ENCODE results near the gene ITM2B.

ITM2B gene

GRCh38 chr13:48317511-48318376 lies 84.7 kb downstream of the ITM2B start:
- no peak for DNase-seq (ENCODE audit: low read depth)
- TF ChIP-seq CTCF (IDR thresholded peaks at IDR 0.05; ENCODE audit: low read depth, low read length) (no peak), MAX (IDR thresholded peaks at IDR 0.05; ENCODE audit: low read depth, low read length) (no peak), POLR2A (IDR thresholded peaks at IDR 0.05; ENCODE audit: extremely low read depth, insufficient read length) (no peak), MYC (IDR thresholded peaks at IDR 0.05; ENCODE audit: low read depth, low read length) (no peak)
- H3K4me3 ChIP-seq (ENCODE audit: low read depth, low read length) = no peak overlapping the region

GRCh38 chr13:48318377-48318811 lies 85.4 kb downstream of the ITM2B start:
- no peak for DNase-seq (ENCODE audit: low read depth)
- no peak overlapping the region for H3K4me3 ChIP-seq (ENCODE audit: low read depth, low read length)
- TF ChIP-seq POLR2A (IDR thresholded peaks at IDR 0.05; ENCODE audit: extremely low read depth, insufficient read length) = no peak
- no peak for TF ChIP-seq CTCF (IDR thresholded peaks at IDR 0.05; ENCODE audit: low read depth, low read length)
- TF ChIP-seq MAX (IDR thresholded peaks at IDR 0.05; ENCODE audit: low read depth, low read length) = no peak
- TF ChIP-seq MYC (IDR thresholded peaks at IDR 0.05; ENCODE audit: low read depth, low read length) = no peak

GRCh38 chr13:48318821-48319511 lies 86.0 kb downstream of the ITM2B start:
- H3K4me3 ChIP-seq (ENCODE audit: low read depth, low read length) = no peak overlapping the region
- no peak for TF ChIP-seq MYC (IDR thresholded peaks at IDR 0.05; ENCODE audit: low read depth, low read length)
- TF ChIP-seq POLR2A (IDR thresholded peaks at IDR 0.05; ENCODE audit: extremely low read depth, insufficient read length) = no peak
- TF ChIP-seq MAX (IDR thresholded peaks at IDR 0.05; ENCODE audit: low read depth, low read length) = no peak
- no peak for TF ChIP-seq CTCF (IDR thresholded peaks at IDR 0.05; ENCODE audit: low read depth, low read length)
- DNase-seq (ENCODE audit: low read depth) = no peak

Measured in NB4 (cell line).